ENCODE data around the gene HYDIN.

- TF ChIP-seq CTCF (IDR thresholded peaks at IDR 0.05; ENCODE audit: poor library complexity), result no peak
- TF ChIP-seq EZH2 (IDR thresholded peaks at IDR 0.05; ENCODE audit: borderline replicate concordance), result no peak
- no peak for TF ChIP-seq EZH2phosphoT487 (IDR thresholded peaks at IDR 0.05; ENCODE audit: low read depth, severe bottlenecking, unreplicated experiment)
These were observed 448.3 kb downstream of the HYDIN start for GRCh38 chr16:70782237-70782636.
